Liver (tissue), 3 donors: Measurements from ENCODE around the gene NR5A1.

Experiments used
- EGR1 ChIP-seq, 2 donors: IDR thresholded peaks; 2 replicates each; pipeline ENCODE4 v1.6.1; 2016 to 2018; ENCODE audit warnings: antibody characterized with exemption in 2 of 2, low read depth in 2 of 2
- FOXA1 ChIP-seq: IDR thresholded peaks from 2 replicates; pipeline ENCODE4 v1.6.1; 2016; ENCODE audit warnings: antibody characterized with exemption
- GABPA ChIP-seq, 2 donors: IDR thresholded peaks in 1 of 2; conservative IDR thresholded peaks in 1 of 2; 2 replicates each; pipeline ENCODE4 v1.6.1; 2016; ENCODE audit warnings: antibody characterized with exemption in 2 of 2, mild to moderate bottlenecking in 1 of 2, moderate library complexity in 1 of 2
- JUND ChIP-seq, 2 donors: IDR thresholded peaks; 2 replicates each; pipeline ENCODE4 v1.6.1; 2016; ENCODE audit warnings: antibody characterized with exemption in 2 of 2
- RAD21 ChIP-seq, 2 donors: IDR thresholded peaks; 2 replicates each; pipeline ENCODE4 v1.6.1; 2016; ENCODE audit warnings: antibody characterized with exemption in 2 of 2, mild to moderate bottlenecking in 2 of 2
- TAF1 ChIP-seq: conservative IDR thresholded peaks from 2 replicates; pipeline ENCODE4 v1.6.1; 2016; ENCODE audit warnings: antibody characterized with exemption, mild to moderate bottlenecking
- TF ChIP-seq, protein P1 (sequence below): fragments of 150-350 bp; IDR thresholded peaks from 2 replicates; pipeline ENCODE4 v1.5.1; 2017; ENCODE audit warnings: improper control_type of control experiment, low read depth, low read length; ENCODE audit not compliant: missing input control
- TF ChIP-seq, protein P2 (sequence below): IDR thresholded peaks from 2 replicates; pipeline ENCODE4 v1.6.1; 2016; ENCODE audit warnings: antibody characterized with exemption
- TF ChIP-seq, protein P3 (sequence below): IDR thresholded peaks from 2 replicates; pipeline ENCODE4 v1.6.1; 2016; ENCODE audit warnings: antibody characterized with exemption, mild to moderate bottlenecking
- donor health status: healthy.
- donor health status: healthy.

GRCh38 chr9:124537926-124538325 lies 30.7 kb upstream of the NR5A1 start:
- TF ChIP-seq RAD21 (IDR thresholded peaks at IDR 0.05) (no peak), EGR1 (IDR thresholded peaks at IDR 0.05; ENCODE audit: low read depth in 2 of 2) (no peak), TAF1 (no peak), GABPA (IDR thresholded peaks at IDR 0.05 in 1 of 2, conservative IDR thresholded peaks at IDR 0.05 in 1 of 2) (no peak), JUND (IDR thresholded peaks at IDR 0.05) (no peak), FOXA1 (no peak)
- TF ChIP-seq, protein P1, sequence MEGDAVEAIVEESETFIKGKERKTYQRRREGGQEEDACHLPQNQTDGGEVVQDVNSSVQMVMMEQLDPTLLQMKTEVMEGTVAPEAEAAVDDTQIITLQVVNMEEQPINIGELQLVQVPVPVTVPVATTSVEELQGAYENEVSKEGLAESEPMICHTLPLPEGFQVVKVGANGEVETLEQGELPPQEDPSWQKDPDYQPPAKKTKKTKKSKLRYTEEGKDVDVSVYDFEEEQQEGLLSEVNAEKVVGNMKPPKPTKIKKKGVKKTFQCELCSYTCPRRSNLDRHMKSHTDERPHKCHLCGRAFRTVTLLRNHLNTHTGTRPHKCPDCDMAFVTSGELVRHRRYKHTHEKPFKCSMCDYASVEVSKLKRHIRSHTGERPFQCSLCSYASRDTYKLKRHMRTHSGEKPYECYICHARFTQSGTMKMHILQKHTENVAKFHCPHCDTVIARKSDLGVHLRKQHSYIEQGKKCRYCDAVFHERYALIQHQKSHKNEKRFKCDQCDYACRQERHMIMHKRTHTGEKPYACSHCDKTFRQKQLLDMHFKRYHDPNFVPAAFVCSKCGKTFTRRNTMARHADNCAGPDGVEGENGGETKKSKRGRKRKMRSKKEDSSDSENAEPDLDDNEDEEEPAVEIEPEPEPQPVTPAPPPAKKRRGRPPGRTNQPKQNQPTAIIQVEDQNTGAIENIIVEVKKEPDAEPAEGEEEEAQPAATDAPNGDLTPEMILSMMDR, result no peak
- TF ChIP-seq, protein P2, sequence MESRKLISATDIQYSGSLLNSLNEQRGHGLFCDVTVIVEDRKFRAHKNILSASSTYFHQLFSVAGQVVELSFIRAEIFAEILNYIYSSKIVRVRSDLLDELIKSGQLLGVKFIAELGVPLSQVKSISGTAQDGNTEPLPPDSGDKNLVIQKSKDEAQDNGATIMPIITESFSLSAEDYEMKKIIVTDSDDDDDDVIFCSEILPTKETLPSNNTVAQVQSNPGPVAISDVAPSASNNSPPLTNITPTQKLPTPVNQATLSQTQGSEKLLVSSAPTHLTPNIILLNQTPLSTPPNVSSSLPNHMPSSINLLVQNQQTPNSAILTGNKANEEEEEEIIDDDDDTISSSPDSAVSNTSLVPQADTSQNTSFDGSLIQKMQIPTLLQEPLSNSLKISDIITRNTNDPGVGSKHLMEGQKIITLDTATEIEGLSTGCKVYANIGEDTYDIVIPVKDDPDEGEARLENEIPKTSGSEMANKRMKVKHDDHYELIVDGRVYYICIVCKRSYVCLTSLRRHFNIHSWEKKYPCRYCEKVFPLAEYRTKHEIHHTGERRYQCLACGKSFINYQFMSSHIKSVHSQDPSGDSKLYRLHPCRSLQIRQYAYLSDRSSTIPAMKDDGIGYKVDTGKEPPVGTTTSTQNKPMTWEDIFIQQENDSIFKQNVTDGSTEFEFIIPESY, result no peak
- TF ChIP-seq, protein P3, sequence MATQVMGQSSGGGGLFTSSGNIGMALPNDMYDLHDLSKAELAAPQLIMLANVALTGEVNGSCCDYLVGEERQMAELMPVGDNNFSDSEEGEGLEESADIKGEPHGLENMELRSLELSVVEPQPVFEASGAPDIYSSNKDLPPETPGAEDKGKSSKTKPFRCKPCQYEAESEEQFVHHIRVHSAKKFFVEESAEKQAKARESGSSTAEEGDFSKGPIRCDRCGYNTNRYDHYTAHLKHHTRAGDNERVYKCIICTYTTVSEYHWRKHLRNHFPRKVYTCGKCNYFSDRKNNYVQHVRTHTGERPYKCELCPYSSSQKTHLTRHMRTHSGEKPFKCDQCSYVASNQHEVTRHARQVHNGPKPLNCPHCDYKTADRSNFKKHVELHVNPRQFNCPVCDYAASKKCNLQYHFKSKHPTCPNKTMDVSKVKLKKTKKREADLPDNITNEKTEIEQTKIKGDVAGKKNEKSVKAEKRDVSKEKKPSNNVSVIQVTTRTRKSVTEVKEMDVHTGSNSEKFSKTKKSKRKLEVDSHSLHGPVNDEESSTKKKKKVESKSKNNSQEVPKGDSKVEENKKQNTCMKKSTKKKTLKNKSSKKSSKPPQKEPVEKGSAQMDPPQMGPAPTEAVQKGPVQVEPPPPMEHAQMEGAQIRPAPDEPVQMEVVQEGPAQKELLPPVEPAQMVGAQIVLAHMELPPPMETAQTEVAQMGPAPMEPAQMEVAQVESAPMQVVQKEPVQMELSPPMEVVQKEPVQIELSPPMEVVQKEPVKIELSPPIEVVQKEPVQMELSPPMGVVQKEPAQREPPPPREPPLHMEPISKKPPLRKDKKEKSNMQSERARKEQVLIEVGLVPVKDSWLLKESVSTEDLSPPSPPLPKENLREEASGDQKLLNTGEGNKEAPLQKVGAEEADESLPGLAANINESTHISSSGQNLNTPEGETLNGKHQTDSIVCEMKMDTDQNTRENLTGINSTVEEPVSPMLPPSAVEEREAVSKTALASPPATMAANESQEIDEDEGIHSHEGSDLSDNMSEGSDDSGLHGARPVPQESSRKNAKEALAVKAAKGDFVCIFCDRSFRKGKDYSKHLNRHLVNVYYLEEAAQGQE, result no peak
